WTC11 (cell line): ENCODE data around the gene SERPINB13. TPM values are rescaled to one million over a fixed set of nuclear protein-coding genes. Genes with fewer than 3 reads are reported as not detected.

ENCODE experiments used
- ATAC-seq: fragments of 200-7000 bp; cut with Tn5 transposase; 2 replicates; pipeline ENCODE4 v1.10.0; 2021; ENCODE audit warnings: mild to moderate bottlenecking, moderate library complexity
- CTCF ChIA-PET: fragments of 300-600 bp; sonication (Branson Sonifier 250); formaldehyde crosslinking; loops from one replicate; lab custom pipeline; 2021; ENCODE audit warnings: antibody characterized with exemption; lab: Charles Lee
- POLR2A ChIA-PET: fragments of 350-600 bp; sonication (Branson Sonifier 250); formaldehyde crosslinking; loops from one replicate; lab custom pipeline; 2021; ENCODE audit warnings: antibody characterized with exemption; lab: Charles Lee
- DNase-seq: peaks from one replicate; pipeline ENCODE4 v3.0.0; 2021; ENCODE audit warnings: low spot score
- H3K27ac Mint-ChIP-seq: 2 replicates; pipeline ENCODE4 v1.8.0; 2021; ENCODE audit warnings: mixed read lengths
- H3K27me3 Mint-ChIP-seq: 2 replicates; pipeline ENCODE4 v1.8.0; 2021; ENCODE audit warnings: low read depth, mild to moderate bottlenecking, moderate library complexity, mixed read lengths
- H3K36me3 Mint-ChIP-seq: 2 replicates; pipeline ENCODE4 v1.8.0; 2021; ENCODE audit warnings: mixed read lengths
- H3K4me1 Mint-ChIP-seq: 2 replicates; pipeline ENCODE4 v1.8.0; 2022; ENCODE audit warnings: mixed read lengths
- H3K4me3 Mint-ChIP-seq: 2 replicates; pipeline ENCODE4 v1.8.0; 2021; ENCODE audit warnings: mild to moderate bottlenecking, moderate library complexity, mixed read lengths
- H3K9me3 Mint-ChIP-seq: 2 replicates; pipeline ENCODE4 v1.8.0; 2021; ENCODE audit warnings: mixed read lengths
- EMX1 ChIP-seq: fragments of 250-450 bp; sonication (Bioruptor Pico); IDR thresholded peaks from 2 replicates; pipeline ENCODE4 v1.8.0; 2021; ENCODE audit warnings: mild to moderate bottlenecking
- ETV6 ChIP-seq: sonication (generic); formaldehyde crosslinking; IDR thresholded peaks from 2 replicates; pipeline ENCODE4 v1.8.1; 2022; ENCODE audit warnings: mild to moderate bottlenecking, missing genetic modification reagents
- FOXP1 ChIP-seq: sonication (generic); formaldehyde crosslinking; IDR thresholded peaks from 2 replicates; pipeline ENCODE4 v1.8.0; 2022; ENCODE audit warnings: missing genetic modification reagents, mild to moderate bottlenecking, moderate library complexity, borderline replicate concordance
- NFATC4 ChIP-seq: fragments of 250-450 bp; sonication (Bioruptor Pico); IDR thresholded peaks from 2 replicates; pipeline ENCODE4 v1.9.0; 2021; ENCODE audit warnings: mild to moderate bottlenecking
- NFYB ChIP-seq: sonication (generic); formaldehyde crosslinking; conservative IDR thresholded peaks from 2 replicates; pipeline ENCODE4 v1.8.0; 2022; ENCODE audit warnings: low read depth, missing genetic modification reagents
- NR2C2 ChIP-seq: sonication (generic); formaldehyde crosslinking; IDR thresholded peaks from 2 replicates; pipeline ENCODE4 v1.8.0; 2022; ENCODE audit warnings: mild to moderate bottlenecking, missing genetic modification reagents
- NR3C1 ChIP-seq: sonication (generic); formaldehyde crosslinking; conservative IDR thresholded peaks from 2 replicates; pipeline ENCODE4 v1.8.1; 2023; ENCODE audit warnings: low read depth, mild to moderate bottlenecking, missing genetic modification reagents
- SOX15 ChIP-seq: fragments of 250-450 bp; sonication (Bioruptor Pico); IDR thresholded peaks from 2 replicates; pipeline ENCODE4 v1.9.0; 2021; ENCODE audit warnings: mild to moderate bottlenecking
- TCF7 ChIP-seq: sonication (generic); formaldehyde crosslinking; IDR thresholded peaks from 2 replicates; pipeline ENCODE4 v1.8.0; 2022; ENCODE audit warnings: mild to moderate bottlenecking, low read depth, missing genetic modification reagents, moderate library complexity
- ZBTB21 ChIP-seq: sonication (generic); formaldehyde crosslinking; IDR thresholded peaks from 2 replicates; pipeline ENCODE4 v1.8.1; 2023; ENCODE audit warnings: mild to moderate bottlenecking, missing genetic modification reagents, borderline replicate concordance
- ZNF263 ChIP-seq: sonication (generic); formaldehyde crosslinking; IDR thresholded peaks from 2 replicates; pipeline ENCODE4 v1.8.1; 2022; ENCODE audit warnings: low read depth, mild to moderate bottlenecking, moderate library complexity, missing genetic modification reagents
- total RNA-seq: library from RNA; stranded (reverse); gene quantifications from 3 replicates; pipeline ENCODE4 v1.2.3, GENCODE V29; 2021
- TF ChIP-seq, protein P1 (sequence below): sonication (generic); formaldehyde crosslinking; IDR thresholded peaks from 2 replicates; pipeline ENCODE4 v1.8.0; 2023; ENCODE audit warnings: missing genetic modification reagents, mild to moderate bottlenecking, borderline replicate concordance
- TF ChIP-seq, protein P2 (sequence below): sonication (generic); formaldehyde crosslinking; IDR thresholded peaks from 2 replicates; pipeline ENCODE4 v1.8.1; 2023; ENCODE audit warnings: mild to moderate bottlenecking, missing genetic modification reagents, borderline replicate concordance
- TF ChIP-seq, protein P3 (sequence below): sonication (generic); formaldehyde crosslinking; conservative IDR thresholded peaks from 2 replicates; pipeline ENCODE4 v1.8.1; 2022; ENCODE audit warnings: mild to moderate bottlenecking, missing genetic modification reagents
- TF ChIP-seq, protein P4 (sequence below): sonication (generic); formaldehyde crosslinking; IDR thresholded peaks from 2 replicates; pipeline ENCODE4 v1.8.0; 2022; ENCODE audit warnings: mild to moderate bottlenecking, missing genetic modification reagents
- TF ChIP-seq, protein P5 (sequence below): sonication (generic); formaldehyde crosslinking; IDR thresholded peaks from 2 replicates; pipeline ENCODE4 v1.8.0; 2023; ENCODE audit warnings: mild to moderate bottlenecking, missing genetic modification reagents
- TF ChIP-seq, protein P6 (sequence below): sonication (generic); formaldehyde crosslinking; conservative IDR thresholded peaks from 2 replicates; pipeline ENCODE4 v1.8.1; 2023; ENCODE audit warnings: mild to moderate bottlenecking, low read depth, missing genetic modification reagents, moderate library complexity
- TF ChIP-seq, protein P7 (sequence below): sonication (generic); formaldehyde crosslinking; IDR thresholded peaks from 2 replicates; pipeline ENCODE4 v1.8.1; 2023; ENCODE audit warnings: mild to moderate bottlenecking, missing genetic modification reagents

Gene SERPINB13
- total RNA-seq, 1 experiment from 2014 or later, result not detected

DNA sequence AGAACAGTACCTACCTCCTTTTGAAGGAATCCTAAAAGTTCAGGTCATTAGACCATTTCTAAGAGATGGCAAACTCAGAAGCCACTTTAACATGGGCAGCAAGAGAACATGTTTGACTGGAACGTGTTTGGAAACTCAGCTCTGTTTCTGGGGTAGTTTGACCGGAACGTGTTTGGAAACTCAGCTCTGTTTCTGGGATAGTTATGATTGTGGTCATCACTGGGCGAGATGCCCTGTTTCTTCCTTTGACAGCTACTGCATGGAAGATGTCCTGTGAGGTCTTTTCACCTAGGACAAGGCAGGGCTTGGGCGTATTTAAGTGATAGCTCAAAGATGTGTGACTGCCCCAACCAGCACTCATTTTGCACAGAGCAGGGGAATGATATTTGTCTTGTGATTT is 19.9 kb upstream of the SERPINB13 start (continued):
- TF ChIP-seq, protein P1, sequence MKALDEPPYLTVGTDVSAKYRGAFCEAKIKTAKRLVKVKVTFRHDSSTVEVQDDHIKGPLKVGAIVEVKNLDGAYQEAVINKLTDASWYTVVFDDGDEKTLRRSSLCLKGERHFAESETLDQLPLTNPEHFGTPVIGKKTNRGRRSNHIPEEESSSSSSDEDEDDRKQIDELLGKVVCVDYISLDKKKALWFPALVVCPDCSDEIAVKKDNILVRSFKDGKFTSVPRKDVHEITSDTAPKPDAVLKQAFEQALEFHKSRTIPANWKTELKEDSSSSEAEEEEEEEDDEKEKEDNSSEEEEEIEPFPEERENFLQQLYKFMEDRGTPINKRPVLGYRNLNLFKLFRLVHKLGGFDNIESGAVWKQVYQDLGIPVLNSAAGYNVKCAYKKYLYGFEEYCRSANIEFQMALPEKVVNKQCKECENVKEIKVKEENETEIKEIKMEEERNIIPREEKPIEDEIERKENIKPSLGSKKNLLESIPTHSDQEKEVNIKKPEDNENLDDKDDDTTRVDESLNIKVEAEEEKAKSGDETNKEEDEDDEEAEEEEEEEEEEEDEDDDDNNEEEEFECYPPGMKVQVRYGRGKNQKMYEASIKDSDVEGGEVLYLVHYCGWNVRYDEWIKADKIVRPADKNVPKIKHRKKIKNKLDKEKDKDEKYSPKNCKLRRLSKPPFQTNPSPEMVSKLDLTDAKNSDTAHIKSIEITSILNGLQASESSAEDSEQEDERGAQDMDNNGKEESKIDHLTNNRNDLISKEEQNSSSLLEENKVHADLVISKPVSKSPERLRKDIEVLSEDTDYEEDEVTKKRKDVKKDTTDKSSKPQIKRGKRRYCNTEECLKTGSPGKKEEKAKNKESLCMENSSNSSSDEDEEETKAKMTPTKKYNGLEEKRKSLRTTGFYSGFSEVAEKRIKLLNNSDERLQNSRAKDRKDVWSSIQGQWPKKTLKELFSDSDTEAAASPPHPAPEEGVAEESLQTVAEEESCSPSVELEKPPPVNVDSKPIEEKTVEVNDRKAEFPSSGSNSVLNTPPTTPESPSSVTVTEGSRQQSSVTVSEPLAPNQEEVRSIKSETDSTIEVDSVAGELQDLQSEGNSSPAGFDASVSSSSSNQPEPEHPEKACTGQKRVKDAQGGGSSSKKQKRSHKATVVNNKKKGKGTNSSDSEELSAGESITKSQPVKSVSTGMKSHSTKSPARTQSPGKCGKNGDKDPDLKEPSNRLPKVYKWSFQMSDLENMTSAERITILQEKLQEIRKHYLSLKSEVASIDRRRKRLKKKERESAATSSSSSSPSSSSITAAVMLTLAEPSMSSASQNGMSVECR (CRISPR knock-in tag), result no peak
- no peak for TF ChIP-seq NFATC4
- TF ChIP-seq FOXP1 (CRISPR knock-in tag), result no peak
- TF ChIP-seq, protein P2, sequence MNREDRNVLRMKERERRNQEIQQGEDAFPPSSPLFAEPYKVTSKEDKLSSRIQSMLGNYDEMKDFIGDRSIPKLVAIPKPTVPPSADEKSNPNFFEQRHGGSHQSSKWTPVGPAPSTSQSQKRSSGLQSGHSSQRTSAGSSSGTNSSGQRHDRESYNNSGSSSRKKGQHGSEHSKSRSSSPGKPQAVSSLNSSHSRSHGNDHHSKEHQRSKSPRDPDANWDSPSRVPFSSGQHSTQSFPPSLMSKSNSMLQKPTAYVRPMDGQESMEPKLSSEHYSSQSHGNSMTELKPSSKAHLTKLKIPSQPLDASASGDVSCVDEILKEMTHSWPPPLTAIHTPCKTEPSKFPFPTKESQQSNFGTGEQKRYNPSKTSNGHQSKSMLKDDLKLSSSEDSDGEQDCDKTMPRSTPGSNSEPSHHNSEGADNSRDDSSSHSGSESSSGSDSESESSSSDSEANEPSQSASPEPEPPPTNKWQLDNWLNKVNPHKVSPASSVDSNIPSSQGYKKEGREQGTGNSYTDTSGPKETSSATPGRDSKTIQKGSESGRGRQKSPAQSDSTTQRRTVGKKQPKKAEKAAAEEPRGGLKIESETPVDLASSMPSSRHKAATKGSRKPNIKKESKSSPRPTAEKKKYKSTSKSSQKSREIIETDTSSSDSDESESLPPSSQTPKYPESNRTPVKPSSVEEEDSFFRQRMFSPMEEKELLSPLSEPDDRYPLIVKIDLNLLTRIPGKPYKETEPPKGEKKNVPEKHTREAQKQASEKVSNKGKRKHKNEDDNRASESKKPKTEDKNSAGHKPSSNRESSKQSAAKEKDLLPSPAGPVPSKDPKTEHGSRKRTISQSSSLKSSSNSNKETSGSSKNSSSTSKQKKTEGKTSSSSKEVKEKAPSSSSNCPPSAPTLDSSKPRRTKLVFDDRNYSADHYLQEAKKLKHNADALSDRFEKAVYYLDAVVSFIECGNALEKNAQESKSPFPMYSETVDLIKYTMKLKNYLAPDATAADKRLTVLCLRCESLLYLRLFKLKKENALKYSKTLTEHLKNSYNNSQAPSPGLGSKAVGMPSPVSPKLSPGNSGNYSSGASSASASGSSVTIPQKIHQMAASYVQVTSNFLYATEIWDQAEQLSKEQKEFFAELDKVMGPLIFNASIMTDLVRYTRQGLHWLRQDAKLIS (CRISPR knock-in tag), result no peak
- TF ChIP-seq, protein P3, sequence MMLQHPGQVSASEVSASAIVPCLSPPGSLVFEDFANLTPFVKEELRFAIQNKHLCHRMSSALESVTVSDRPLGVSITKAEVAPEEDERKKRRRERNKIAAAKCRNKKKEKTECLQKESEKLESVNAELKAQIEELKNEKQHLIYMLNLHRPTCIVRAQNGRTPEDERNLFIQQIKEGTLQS, result no peak
- TF ChIP-seq TCF7 (CRISPR knock-in tag), result no peak
- TF ChIP-seq, protein P4, sequence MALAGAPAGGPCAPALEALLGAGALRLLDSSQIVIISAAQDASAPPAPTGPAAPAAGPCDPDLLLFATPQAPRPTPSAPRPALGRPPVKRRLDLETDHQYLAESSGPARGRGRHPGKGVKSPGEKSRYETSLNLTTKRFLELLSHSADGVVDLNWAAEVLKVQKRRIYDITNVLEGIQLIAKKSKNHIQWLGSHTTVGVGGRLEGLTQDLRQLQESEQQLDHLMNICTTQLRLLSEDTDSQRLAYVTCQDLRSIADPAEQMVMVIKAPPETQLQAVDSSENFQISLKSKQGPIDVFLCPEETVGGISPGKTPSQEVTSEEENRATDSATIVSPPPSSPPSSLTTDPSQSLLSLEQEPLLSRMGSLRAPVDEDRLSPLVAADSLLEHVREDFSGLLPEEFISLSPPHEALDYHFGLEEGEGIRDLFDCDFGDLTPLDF (CRISPR knock-in tag), result no peak
- no peak for TF ChIP-seq SOX15 (CRISPR knock-in tag)
- TF ChIP-seq, all 79 proteins: peak for 0

DNA sequence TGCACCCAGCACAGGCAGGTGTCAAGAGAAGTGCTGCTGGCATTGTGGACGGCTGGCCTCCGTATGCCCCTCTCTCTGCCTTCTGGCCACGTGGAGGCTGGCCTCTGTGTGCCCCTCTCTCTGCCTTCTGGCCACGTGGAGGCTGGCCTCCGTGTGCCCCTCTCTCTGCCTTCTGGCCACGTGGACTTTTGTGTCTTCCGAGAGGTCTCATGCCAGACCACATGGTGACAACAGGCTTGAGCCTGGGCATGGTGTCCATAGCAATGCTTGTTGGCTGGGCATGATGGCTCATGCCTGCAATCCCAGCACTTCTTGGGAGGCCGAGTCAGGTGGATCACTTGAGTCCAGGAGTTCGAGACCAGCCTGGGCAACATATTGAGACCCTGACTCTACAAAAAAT is 19.3 kb upstream of the SERPINB13 start:
- Mint-ChIP-seq H3K4me1 (no peaks in the 10 kb centered on the region; the same call in 1 of the 2 replicates), H3K36me3 (no peaks in the 10 kb centered on the region), H3K27ac (no peak overlapping the region), H3K27me3 (no peaks in the 10 kb centered on the region), H3K4me3 (no peak overlapping the region), H3K9me3 (peaks cover 5% of the 10 kb centered on the region; the same call in 1 of the 2 replicates)
- POLR2A ChIA-PET, result no interaction called here
- no peak for ATAC-seq
- CTCF ChIA-PET, result interaction anchor here (1.2 to 2.3 kb wide), 3 partner anchors 49 to 57 kb away, joined by 4 to 8 read pairs (median 5); no protein-coding TSS in a partner anchor
- no peak for DNase-seq
- no peak for TF ChIP-seq ETV6 (CRISPR knock-in tag)
- no peak for TF ChIP-seq ZBTB21 (CRISPR knock-in tag)
- TF ChIP-seq, protein P5, sequence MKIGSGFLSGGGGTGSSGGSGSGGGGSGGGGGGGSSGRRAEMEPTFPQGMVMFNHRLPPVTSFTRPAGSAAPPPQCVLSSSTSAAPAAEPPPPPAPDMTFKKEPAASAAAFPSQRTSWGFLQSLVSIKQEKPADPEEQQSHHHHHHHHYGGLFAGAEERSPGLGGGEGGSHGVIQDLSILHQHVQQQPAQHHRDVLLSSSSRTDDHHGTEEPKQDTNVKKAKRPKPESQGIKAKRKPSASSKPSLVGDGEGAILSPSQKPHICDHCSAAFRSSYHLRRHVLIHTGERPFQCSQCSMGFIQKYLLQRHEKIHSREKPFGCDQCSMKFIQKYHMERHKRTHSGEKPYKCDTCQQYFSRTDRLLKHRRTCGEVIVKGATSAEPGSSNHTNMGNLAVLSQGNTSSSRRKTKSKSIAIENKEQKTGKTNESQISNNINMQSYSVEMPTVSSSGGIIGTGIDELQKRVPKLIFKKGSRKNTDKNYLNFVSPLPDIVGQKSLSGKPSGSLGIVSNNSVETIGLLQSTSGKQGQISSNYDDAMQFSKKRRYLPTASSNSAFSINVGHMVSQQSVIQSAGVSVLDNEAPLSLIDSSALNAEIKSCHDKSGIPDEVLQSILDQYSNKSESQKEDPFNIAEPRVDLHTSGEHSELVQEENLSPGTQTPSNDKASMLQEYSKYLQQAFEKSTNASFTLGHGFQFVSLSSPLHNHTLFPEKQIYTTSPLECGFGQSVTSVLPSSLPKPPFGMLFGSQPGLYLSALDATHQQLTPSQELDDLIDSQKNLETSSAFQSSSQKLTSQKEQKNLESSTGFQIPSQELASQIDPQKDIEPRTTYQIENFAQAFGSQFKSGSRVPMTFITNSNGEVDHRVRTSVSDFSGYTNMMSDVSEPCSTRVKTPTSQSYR (CRISPR knock-in tag), result no peak
- TF ChIP-seq, protein P6, sequence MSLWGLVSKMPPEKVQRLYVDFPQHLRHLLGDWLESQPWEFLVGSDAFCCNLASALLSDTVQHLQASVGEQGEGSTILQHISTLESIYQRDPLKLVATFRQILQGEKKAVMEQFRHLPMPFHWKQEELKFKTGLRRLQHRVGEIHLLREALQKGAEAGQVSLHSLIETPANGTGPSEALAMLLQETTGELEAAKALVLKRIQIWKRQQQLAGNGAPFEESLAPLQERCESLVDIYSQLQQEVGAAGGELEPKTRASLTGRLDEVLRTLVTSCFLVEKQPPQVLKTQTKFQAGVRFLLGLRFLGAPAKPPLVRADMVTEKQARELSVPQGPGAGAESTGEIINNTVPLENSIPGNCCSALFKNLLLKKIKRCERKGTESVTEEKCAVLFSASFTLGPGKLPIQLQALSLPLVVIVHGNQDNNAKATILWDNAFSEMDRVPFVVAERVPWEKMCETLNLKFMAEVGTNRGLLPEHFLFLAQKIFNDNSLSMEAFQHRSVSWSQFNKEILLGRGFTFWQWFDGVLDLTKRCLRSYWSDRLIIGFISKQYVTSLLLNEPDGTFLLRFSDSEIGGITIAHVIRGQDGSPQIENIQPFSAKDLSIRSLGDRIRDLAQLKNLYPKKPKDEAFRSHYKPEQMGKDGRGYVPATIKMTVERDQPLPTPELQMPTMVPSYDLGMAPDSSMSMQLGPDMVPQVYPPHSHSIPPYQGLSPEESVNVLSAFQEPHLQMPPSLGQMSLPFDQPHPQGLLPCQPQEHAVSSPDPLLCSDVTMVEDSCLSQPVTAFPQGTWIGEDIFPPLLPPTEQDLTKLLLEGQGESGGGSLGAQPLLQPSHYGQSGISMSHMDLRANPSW, result no peak
- TF ChIP-seq NR3C1, result no peak
- TF ChIP-seq EMX1 (CRISPR knock-in tag), result no peak
- TF ChIP-seq NFYB (CRISPR knock-in tag), result no peak
- TF ChIP-seq, protein P3, result no peak
- TF ChIP-seq NR2C2 (CRISPR knock-in tag), result no peak
- TF ChIP-seq, protein P7, sequence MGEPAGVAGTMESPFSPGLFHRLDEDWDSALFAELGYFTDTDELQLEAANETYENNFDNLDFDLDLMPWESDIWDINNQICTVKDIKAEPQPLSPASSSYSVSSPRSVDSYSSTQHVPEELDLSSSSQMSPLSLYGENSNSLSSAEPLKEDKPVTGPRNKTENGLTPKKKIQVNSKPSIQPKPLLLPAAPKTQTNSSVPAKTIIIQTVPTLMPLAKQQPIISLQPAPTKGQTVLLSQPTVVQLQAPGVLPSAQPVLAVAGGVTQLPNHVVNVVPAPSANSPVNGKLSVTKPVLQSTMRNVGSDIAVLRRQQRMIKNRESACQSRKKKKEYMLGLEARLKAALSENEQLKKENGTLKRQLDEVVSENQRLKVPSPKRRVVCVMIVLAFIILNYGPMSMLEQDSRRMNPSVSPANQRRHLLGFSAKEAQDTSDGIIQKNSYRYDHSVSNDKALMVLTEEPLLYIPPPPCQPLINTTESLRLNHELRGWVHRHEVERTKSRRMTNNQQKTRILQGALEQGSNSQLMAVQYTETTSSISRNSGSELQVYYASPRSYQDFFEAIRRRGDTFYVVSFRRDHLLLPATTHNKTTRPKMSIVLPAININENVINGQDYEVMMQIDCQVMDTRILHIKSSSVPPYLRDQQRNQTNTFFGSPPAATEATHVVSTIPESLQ (CRISPR knock-in tag), result no peak
- TF ChIP-seq ZNF263 (CRISPR knock-in tag), result no peak
